LNCAP (cell line): Measurements from ENCODE around the gene CLRN3.

Experiments used
- CTCF ChIP-seq: fragments of 450-650 bp; IDR thresholded peaks from 2 replicates; pipeline ENCODE4 v1.5.1; 2017; ENCODE audit warnings: mild to moderate bottlenecking

Gene CLRN3

GRCh38 chr10:127869329-127869728 is 23.4 kb downstream of the CLRN3 start:
- no peak for TF ChIP-seq CTCF

DNA sequence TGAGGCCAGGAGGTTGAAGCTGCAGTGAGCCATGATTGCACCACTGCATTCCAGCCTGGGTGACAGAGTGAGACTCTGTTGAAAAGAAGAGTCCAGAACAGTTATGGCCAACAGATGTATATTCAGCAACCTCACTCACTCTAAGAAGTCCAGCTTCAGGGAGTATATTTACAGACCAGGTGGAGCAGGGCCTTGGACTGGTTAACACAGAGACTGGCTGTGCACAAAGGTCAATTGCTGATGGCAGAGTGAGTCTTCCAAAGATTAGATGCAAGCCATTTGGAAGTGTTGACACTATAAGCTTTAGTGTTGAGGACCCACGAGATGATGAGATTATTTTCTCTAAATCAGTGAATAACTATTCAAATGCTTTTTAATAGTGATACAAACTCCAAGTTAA is 24.9 kb downstream of the CLRN3 start:
- no peak for TF ChIP-seq CTCF

DNA sequence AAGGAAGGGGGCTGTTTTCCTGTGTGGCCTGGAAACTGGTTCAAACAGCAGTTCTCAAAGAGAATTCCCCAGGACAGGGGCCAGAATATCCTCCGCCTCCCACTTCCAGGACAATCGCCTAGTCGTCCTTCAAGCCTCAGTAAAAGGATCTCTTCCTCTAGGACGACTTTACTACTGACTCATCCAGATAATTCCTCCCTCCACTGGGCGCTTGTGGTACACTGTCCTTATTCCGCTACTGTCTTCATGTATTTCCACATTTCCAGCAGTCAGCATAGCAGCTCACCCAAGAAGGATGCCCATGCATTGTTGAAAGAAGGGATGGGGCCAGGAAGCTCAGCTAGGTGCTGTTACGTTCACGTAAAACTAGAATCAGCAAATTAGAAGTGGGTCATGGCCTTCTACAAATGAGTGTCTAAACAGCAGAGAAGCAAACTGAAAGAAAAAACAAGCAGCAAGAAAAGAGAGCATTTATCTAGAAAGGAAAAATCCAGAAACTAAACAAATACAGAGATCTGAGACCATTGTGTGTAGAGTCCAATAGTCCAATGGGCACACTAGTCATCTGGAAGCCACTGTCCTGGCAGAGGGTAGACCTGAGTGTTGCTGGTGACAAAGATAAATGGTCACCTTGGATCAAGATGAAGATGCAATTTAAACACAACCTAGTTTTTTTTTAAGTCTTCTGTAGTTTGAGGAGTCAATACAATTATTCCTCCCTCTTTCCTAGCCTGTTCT is 26.3 kb downstream of the CLRN3 start:
- no peak for TF ChIP-seq CTCF

DNA sequence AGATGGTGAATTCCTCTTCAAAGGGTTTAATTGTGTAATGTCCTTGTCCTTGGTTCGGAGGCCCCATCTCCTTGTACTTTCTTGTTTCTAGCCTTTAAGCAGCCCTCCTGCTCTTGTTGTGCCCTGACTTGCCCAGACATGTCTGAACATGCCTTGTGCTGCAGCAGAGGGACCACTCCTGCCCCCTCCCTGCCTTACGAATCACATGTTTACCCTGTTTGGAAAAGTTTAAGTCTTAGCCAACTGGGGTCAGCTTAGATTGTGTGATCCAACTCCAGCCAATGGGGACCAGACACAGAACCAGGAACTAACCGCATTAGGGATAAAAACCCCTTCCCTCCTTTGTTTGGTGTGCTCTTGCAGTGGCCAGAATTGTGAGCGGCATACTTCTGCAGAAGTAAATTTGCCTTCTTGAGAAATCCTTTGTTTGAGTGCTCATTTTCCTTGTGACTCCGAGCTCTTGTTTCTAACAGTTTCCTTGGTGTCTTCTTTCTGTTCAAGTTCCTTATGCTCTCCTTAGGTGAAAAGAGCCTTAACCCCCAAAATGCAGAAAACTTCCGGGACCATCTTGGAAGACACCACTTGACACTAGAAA is 29.4 kb downstream of the CLRN3 start:
- no peak for TF ChIP-seq CTCF

DNA sequence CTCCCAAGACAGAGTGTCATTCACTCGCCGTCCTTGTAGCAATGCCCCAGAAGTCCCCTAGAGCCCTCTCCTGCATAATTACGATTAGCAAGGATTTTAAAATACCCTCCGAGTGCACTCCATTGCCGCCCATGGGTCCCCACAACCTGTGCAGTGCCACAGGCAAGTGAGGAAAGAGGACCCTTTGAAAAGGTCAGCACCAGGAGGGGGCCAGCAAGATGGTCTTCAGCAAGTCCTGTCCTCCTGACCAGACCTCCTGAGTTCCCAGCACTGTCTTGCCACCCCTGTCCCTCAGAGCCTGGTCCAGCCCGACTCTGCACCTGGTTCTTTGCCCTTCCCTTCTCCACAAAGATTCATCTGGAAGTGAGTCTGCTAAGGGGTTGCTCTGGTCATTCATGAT is 32.1 kb downstream of the CLRN3 start:
- no peak for TF ChIP-seq CTCF

DNA sequence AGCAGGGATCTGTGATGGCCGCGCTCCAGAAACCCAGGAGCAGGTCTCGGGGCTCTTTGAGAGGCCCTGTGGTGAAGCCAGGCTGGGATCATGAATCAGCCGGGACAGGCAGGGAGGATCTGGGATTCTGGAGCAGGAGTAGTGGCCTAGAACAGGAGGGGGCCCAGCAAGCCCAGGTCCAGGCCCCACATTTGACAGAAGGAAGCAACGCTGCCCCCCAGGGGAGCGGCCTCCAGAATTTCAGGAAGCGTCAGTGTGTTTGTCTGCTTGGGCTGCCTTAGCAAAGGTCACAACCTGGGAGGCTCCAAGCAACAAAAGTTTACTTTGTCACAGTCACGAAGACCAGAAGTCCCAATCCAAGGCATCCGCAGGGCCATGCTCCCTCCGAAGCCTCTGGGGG is 36.8 kb downstream of the CLRN3 start:
- no peak for TF ChIP-seq CTCF

- TF ChIP-seq CTCF = no peak
These were observed 37.2 kb downstream of the CLRN3 start for GRCh38 chr10:127855591-127855881.
